Fibroblast of skin of right quadriceps (primary cell): Measurements from ENCODE around the gene RWDD2A.
"Not testable (repeated sequence)": the region's sequence is repeated elsewhere in the genome, so short reads cannot be mapped to it uniquely, and the experiment has no call there.

Experiments
- DNase-seq: peaks from one replicate; pipeline ENCODE4 v3.0.0-alpha.2; 2013

Gene RWDD2A

DNA sequence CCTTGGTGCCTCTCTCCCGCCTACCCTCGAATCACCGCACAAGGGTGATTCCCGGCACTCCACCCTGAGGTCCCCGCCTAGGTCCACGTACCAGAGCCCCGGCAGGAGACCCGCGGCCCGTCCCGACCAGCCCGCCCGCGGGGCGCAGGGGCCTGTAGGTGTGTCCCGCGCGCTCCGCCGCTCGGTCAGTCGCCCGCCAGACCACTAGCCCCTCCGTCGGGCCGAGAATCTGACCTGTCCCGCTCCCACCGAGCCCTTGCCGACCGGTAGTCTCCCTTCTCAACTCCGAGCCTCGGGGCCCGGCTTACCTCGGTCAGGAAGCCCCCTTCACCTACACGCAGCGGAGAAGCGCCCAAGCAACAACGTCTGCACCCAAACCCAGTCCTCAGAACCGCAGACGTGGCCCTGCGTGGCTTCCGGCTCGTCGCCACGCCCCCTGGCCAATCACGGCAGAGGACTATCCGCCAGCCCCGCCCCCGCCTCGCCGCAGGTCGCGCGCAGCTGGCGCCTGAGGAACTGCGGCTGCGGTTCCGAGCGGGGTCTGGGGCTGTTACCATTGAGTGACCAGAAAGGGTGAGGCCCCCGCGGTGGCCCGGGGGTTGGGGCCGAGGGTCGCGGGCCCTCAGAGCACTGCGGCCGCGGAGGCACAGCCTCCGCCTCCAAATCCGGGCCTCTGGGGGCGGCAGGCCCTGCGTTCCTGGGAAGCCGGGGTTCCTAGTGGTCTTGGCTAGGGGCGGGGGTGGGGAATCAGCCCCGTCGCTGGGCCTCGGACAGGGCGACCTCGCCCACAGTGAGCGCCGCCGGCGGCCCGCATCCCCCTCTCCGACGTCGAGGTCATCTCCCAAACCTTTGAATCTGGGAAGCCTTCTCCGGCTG, at the start of gene RWDD2A, which contains the start of gene PGM3:
TSS of gene RWDD2A (plus strand) at position 487 of the 876 bp plus-strand sequence. CDS start 1,095 bp downstream, outside the sequence.
TSS of gene PGM3 (minus strand) at position 395 of the 876 bp plus-strand sequence. CDS start 2,253 bp downstream, outside the sequence.
- DNase-seq: peak; percentile 83

DNA sequence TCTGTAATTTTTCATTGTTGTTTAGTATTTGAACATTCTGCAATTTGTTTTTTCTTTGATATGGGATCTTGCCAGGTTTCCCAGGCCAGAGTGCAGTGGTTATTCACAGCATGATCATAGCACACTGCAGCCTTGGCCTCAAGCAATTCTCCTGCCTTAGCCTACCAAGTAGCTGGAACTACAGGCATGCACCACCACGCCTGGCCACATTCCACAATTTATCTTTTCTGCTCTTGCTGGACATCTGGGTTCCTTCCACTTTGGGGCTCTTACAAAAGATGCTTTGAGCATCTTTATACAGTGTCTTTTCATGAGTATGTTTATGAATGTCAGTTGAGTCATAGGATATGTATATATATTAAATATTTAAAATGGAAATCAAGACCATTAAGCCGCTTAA, 42.0 kb upstream of the RWDD2A start:
- no peak for DNase-seq

DNA sequence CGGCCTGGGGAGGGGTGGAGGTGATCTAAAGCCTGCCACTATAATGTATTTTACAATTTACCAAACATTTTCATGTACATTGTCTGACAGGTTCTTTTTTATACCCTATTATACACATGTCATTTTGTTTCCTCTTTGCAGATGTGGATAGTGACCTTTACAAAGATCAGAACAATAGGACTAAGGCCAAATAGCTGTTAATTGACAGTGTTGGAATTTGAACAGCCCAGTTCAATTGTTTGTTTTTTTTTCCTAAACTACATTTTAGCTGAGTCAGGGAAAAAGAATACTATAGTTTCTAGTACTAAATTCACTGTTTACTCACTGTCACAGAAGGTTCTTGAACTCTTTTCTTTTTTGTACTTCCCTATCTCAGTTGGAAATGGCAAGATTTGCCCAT, 40.2 kb upstream of the RWDD2A start:
- no peak for DNase-seq

DNA sequence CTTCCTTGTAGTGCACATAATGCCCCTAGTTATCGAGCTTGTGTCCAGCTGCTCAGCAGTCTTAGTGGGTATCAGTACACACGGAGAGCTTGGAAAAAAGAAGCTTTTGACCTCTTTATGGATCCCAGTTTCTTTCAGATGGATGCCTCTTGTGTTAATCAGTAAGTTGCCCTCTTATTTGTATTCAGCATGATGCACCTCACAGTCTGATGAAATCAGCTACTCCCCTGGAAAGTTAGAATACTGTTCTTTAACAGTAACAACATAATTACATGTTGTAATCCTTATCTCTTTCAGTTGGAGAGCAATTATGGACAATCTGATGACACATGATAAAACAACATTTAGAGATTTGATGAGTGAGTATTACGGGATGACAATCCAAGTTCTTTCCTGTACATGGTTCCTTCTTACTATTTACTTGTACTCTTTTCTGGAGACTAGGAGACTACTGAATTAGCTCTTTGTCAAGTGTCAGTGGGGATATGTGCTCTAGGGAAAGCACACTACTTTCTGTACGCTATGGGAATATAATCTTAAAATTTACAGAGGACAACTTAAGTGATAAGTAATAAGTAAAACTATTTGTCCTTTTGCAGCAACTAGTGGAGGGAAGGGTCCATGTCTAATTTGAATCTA, 39.2 kb upstream of the RWDD2A start:
- DNase-seq: no peak

- DNase-seq: no peak
Measured at GRCh38 chr6:83155794-83156193, 37.4 kb upstream of the RWDD2A start.

GRCh38 chr6:83160167-83160566, 33.0 kb upstream of the RWDD2A start:
- DNase-seq: no peak

DNA sequence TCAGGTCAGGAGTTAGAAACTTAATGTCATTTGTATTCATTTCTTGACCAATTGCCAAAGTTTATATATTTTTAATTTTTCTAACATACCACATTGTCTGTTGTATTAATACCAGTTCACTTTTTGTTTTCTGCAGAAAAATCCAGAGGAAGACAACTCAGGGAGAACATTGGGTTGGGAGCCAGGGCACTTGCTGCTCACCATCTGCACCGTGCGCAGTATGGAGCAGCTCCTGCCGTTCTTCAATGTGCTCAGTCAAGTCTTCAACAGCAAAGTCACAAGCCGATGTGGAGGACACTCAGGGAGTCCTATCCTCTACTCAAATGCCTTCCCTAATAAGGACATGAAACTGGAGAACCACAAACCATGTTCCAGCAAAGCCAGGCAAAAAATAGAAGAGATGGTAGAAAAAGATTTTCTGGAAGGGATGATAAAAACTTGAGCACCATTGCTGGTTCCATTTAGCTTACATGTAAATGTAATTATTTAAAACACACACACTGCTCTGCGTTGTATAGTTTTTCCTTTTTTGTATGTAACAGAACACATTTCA, 25.4 kb upstream of the RWDD2A start:
- DNase-seq: no peak

- no peak for DNase-seq
Measured at GRCh38 chr6:83168556-83168955, 24.6 kb upstream of the RWDD2A start.

GRCh38 chr6:83169106-83169505, 24.1 kb upstream of the RWDD2A start:
- DNase-seq: no peak

DNA sequence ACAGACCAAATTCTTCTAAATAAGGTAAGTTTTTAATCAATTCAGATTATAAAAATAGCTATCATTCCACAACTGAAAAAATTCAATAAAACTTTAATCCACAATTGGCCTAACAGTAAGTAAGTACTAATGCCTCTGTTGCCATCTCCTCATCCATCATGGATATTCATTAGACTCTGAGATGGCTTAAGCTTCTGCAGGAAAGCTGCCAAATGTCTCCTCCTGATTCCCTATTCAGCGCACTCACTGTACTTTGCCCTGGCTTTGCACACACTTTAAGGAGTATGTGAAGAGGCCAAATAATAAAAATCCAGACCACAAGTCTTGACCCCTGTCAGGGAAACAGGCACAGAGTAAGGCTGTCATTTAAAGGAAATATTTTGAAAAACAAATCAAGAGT, 23.6 kb upstream of the RWDD2A start:
- DNase-seq: no peak

DNA sequence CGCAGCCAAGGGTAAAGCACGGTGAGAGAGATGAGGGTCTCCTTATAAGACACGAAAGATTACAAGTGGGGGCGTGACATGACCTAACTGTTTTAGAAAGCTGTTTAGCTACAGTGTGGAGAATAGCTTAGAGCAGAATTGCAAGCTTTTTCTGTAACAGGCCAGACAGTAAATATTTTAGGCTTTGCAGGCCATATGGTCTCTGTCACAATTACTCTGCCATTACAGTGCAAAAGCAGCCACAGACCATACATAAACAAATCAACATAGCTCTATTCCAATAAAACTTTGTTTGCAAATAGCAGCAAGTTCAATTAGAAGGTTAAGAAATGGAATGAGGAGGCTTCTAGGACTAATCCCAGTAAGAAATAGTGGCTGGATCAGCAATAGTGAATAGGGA, 16.9 kb upstream of the RWDD2A start:
- DNase-seq: no peak

- DNase-seq: no peak
Measured at GRCh38 chr6:83180426-83180950, 12.7 kb upstream of the RWDD2A start.

DNA sequence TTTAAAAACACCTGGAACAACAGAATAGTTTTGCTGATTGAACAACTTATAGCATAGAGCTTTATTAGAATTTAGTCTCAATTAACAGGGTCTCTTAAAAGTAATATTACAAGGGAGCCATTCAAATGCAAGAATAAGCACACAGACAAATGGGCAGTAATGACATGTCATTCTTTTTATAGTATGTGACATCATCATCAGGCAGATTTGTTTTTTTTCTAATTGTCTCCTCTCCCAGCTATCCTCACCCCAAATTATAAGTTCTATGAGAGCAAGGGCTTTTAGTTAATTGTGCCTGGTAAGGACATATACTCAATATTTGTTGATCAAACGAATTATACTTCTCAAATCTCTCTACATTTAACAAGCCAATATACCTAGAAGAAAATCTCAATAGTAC, 11.0 kb upstream of the RWDD2A start:
- no peak for DNase-seq

- DNase-seq: peak; percentile 87
Measured at GRCh38 chr6:83183082-83183828, 9.9 kb upstream of the RWDD2A start.

- no peak for DNase-seq
Measured at GRCh38 chr6:83185096-83185495, 8.1 kb upstream of the RWDD2A start.

- no peak for DNase-seq
Measured at GRCh38 chr6:83188501-83188900, 4.7 kb upstream of the RWDD2A start.

DNA sequence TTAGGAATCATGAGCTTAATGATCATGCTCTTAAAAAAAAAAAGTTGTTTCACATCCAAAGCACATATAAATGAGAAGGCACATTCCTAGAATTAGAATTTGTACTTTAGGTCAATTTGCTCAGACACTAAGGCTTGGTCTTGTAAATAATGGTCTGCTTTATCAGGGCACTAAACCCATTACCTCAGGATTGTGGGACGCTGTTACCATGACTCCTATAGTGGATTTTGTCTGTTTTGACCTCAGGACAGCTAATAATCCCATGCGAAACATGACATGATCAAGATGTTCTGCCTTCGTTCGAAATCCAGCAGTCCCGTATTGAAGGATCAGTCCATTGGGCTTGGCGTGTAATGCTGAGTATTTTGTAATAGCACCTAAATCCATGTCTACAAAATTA, 2.5 kb upstream of the RWDD2A start:
- DNase-seq: no peak

DNA sequence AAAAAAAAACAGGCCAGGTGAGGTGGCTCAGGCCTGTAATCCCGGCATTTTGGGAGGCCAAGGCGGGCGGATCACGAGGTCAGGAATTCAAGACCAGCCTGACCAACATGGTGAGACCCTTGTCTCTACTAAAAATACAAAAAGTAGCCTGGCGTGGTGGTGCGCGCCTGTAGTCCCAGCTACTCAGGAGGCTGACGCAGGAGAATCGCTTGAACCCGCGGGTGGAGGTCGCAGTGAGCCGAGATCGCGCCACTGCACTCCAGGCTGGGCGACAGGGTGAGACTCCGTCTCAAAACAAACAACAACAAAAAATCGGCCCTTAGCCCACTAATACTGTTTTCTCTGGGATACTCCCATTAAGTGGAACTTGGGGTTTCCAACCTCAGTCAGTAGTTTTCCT, 1.2 kb upstream of the RWDD2A start:
- not testable (repeated sequence) for DNase-seq

- peak; percentile 20 for DNase-seq
Measured at GRCh38 chr6:83192456-83192855, 701 bp upstream of the RWDD2A start.

- DNase-seq: no peak
Measured at GRCh38 chr6:83193747-83194566, 800 bp downstream of the RWDD2A start.

GRCh38 chr6:83198486-83199172, 5.5 kb downstream of the RWDD2A start:
- peak; percentile 15 for DNase-seq
